ENCODE data around the gene LARP4B.

Gene LARP4B

DNA sequence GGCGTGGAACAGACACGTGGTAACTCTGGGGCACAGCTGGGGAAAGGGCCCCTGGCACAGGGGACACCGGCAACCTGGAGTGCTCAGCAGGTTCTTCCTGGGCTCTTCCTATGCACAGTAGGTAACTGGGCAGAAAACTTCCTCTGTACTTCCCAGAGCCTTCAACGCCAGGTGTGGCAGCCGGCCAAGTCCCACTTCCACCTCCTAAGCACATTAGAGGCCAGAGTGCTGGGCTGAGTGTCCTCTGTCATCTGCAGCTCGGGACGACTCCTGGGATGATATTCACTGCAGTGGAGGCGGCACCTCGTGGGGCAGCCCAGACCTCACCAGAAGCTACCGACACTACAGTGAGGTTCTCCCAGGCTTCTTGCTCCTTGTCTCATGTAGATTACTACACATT, 114.5 kb downstream of the LARP4B start:
- Histone ChIP-seq H2BK12ac (ENCODE audit: low read length in 2 of 2) (no peak overlapping the region), H2AK5ac (ENCODE audit: low read length, severe bottlenecking) (no peak overlapping the region), H2BK120ac (ENCODE audit: low read depth, low read length) (no peak overlapping the region), H3K79me1 (replicated peaks; ENCODE audit: low read length, poor library complexity, severe bottlenecking) (peaks cover 46% of the 10 kb centered on the region), H3K4me3 (ENCODE audit: insufficient read depth in 1 of 2, low read depth in 1 of 2, low read length in 2 of 2) (no peak overlapping the region), H4K91ac (ENCODE audit: low read length) (no peak overlapping the region), H3K18ac (ENCODE audit: low read depth in 1 of 2, low read length in 2 of 2) (no peak overlapping the region), H3K27ac (ENCODE audit: low read length, poor library complexity, severe bottlenecking) (no peak overlapping the region), H3K4me1 (ENCODE audit: control insufficient read depth, insufficient read depth, low read depth, low read length) (peaks cover 11% of the 10 kb centered on the region), H4K8ac (ENCODE audit: low read length) (no peak overlapping the region), H3K27me3 (ENCODE audit: control insufficient read depth in 1 of 2, insufficient read depth in 1 of 2, low read length in 2 of 2) (no peaks in the 10 kb centered on the region), H3K9me3 (ENCODE audit: control insufficient read depth, low read length) (no peaks in the 10 kb centered on the region), H2BK5ac (ENCODE audit: low read depth, low read length, poor library complexity, severe bottlenecking) (no peak overlapping the region), H3K9ac (ENCODE audit: low read length) (no peak overlapping the region), H3K36me3 (ENCODE audit: control insufficient read depth in 1 of 2, insufficient read depth in 2 of 2, low read depth in 1 of 2, low read length in 2 of 2) (peaks cover 74 to 95% of the 10 kb centered on the region in 2 experiments), H2AFZ (ENCODE audit: low read depth, low read length) (no peak overlapping the region), H3K4me2 (ENCODE audit: low read length, poor library complexity, severe bottlenecking) (no peak overlapping the region), H2BK15ac (ENCODE audit: low read depth, poor library complexity, severe bottlenecking) (no peak overlapping the region), H3K4ac (ENCODE audit: low read depth in 1 of 2, low read length in 2 of 2) (no peak overlapping the region), H3K14ac (ENCODE audit: low read length in 2 of 2) (no peak overlapping the region), H3K23ac (ENCODE audit: low read length in 2 of 2) (no peak overlapping the region)
- no peak for DNase-seq
- WGBS: 98% methylated on average over 9 of the region's 10 CpGs

DNA sequence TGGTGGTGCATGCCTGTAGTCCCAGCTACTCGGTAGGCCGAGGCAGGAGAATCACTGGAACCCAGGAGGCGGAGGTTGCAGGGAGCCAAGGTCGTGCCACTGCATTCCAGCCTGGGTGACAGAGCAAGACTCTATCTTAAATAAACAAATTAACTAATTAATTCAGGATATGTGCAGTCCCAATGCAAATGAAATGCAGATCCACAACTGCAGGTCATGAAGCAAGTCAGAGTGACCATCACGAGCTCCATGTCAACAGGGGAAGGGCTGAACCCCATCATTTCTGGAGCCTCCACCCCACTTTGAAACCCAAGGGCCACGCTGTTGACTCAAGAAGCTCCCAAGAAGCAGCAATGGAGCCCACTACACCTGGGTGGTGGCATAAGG, 115.4 kb downstream of the LARP4B start:
- Histone ChIP-seq H3K9ac (ENCODE audit: low read length) (no peak overlapping the region), H4K91ac (ENCODE audit: low read length) (no peak overlapping the region), H3K27me3 (ENCODE audit: control insufficient read depth in 1 of 2, insufficient read depth in 1 of 2, low read length in 2 of 2) (no peaks in the 10 kb centered on the region), H3K4me1 (ENCODE audit: control insufficient read depth, insufficient read depth, low read depth, low read length) (peaks cover 10% of the 10 kb centered on the region), H3K4me3 (ENCODE audit: insufficient read depth in 1 of 2, low read depth in 1 of 2, low read length in 2 of 2) (no peak overlapping the region), H2BK12ac (ENCODE audit: low read length in 2 of 2) (no peak overlapping the region), H3K79me1 (replicated peaks; ENCODE audit: low read length, poor library complexity, severe bottlenecking) (peaks cover 39% of the 10 kb centered on the region), H2AFZ (ENCODE audit: low read depth, low read length) (no peak overlapping the region), H3K9me3 (ENCODE audit: control insufficient read depth, low read length) (no peaks in the 10 kb centered on the region), H2BK5ac (ENCODE audit: low read depth, low read length, poor library complexity, severe bottlenecking) (no peak overlapping the region), H3K27ac (ENCODE audit: low read length, poor library complexity, severe bottlenecking) (no peak overlapping the region), H3K18ac (ENCODE audit: low read depth in 1 of 2, low read length in 2 of 2) (no peak overlapping the region), H2AK5ac (ENCODE audit: low read length, severe bottlenecking) (no peak overlapping the region), H4K8ac (ENCODE audit: low read length) (no peak overlapping the region), H3K4ac (ENCODE audit: low read depth in 1 of 2, low read length in 2 of 2) (no peak overlapping the region), H3K4me2 (ENCODE audit: low read length, poor library complexity, severe bottlenecking) (no peak overlapping the region), H2BK120ac (ENCODE audit: low read depth, low read length) (no peak overlapping the region), H3K36me3 (ENCODE audit: control insufficient read depth in 1 of 2, insufficient read depth in 2 of 2, low read depth in 1 of 2, low read length in 2 of 2) (peaks cover 70 to 97% of the 10 kb centered on the region in 2 experiments), H3K23ac (ENCODE audit: low read length in 2 of 2) (no peak overlapping the region), H3K14ac (ENCODE audit: low read length in 2 of 2) (no peak overlapping the region), H2BK15ac (ENCODE audit: low read depth, poor library complexity, severe bottlenecking) (no peak overlapping the region)
- WGBS: 92% methylated on average over 5 of the region's 6 CpGs
- DNase-seq: no peak

DNA sequence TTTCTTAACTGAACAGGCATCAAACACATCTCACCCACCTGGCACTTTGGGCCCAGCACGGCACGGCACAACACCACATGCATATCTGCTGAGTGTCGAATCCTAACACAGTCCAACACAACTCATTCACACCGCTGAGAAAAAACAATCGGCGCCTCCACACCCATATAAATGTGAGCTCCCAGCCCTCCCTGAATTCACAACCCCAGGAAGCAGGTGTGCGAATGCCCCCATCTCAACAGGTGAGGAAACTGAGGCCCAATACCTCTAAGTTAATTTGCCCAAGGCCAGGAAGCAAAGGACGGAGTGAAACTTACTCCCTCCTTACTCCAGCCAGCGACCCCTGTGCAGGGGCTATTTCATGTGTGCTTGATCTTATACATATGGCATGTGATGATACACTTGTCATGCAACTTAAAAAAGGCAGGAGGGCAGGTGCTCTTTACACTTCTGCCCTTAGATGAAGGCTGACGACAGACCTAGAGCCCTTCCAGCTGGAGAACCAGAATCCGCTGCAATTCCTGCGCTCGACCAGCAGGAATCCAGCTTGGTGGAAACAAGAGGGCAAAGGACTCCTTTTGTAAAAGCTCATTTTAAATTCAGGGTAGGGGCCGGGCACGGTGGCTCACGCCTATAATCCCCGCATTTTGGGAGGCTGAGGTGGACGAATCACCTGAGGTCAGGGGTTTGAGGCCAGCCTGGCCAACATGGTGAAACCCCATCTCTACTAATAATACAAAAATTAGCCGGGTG, 116.0 kb downstream of the LARP4B start:
- H2AFZ ChIP-seq (ENCODE audit: low read depth, low read length): no peak overlapping the region
- no peaks in the 10 kb centered on the region for H3K27me3 ChIP-seq (ENCODE audit: control insufficient read depth in 1 of 2, insufficient read depth in 1 of 2, low read length in 2 of 2)
- peaks cover 38% of the 10 kb centered on the region for H3K79me1 ChIP-seq (replicated peaks; ENCODE audit: low read length, poor library complexity, severe bottlenecking)
- H3K23ac ChIP-seq (ENCODE audit: low read length in 2 of 2): peak overlapping the region in 1 of 2 experiments; percentile 23
- H2AK5ac ChIP-seq (ENCODE audit: low read length, severe bottlenecking): no peak overlapping the region
- H3K4ac ChIP-seq (ENCODE audit: low read depth in 1 of 2, low read length in 2 of 2): no peak overlapping the region
- no peak for DNase-seq
- no peak overlapping the region for H2BK15ac ChIP-seq (ENCODE audit: low read depth, poor library complexity, severe bottlenecking)
- no peak overlapping the region for H4K91ac ChIP-seq (ENCODE audit: low read length)
- H3K36me3 ChIP-seq (ENCODE audit: control insufficient read depth in 1 of 2, insufficient read depth in 2 of 2, low read depth in 1 of 2, low read length in 2 of 2): peaks cover 71 to 97% of the 10 kb centered on the region in 2 experiments
- H3K9me3 ChIP-seq (ENCODE audit: control insufficient read depth, low read length): no peaks in the 10 kb centered on the region
- H3K4me3 ChIP-seq (ENCODE audit: insufficient read depth in 1 of 2, low read depth in 1 of 2, low read length in 2 of 2): no peak overlapping the region
- no peak overlapping the region for H3K27ac ChIP-seq (ENCODE audit: low read length, poor library complexity, severe bottlenecking)
- no peak overlapping the region for H3K9ac ChIP-seq (ENCODE audit: low read length)
- WGBS: 94% methylated on average over 18 of the region's 19 CpGs
- no peak overlapping the region for H2BK5ac ChIP-seq (ENCODE audit: low read depth, low read length, poor library complexity, severe bottlenecking)
- no peak overlapping the region for H3K18ac ChIP-seq (ENCODE audit: low read depth in 1 of 2, low read length in 2 of 2)
- no peak overlapping the region for H3K14ac ChIP-seq (ENCODE audit: low read length in 2 of 2)
- H4K8ac ChIP-seq (ENCODE audit: low read length): no peak overlapping the region
- H3K4me1 ChIP-seq (ENCODE audit: control insufficient read depth, insufficient read depth, low read depth, low read length): peaks cover 10% of the 10 kb centered on the region
- H2BK12ac ChIP-seq (ENCODE audit: low read length in 2 of 2): no peak overlapping the region
- no peak overlapping the region for H3K4me2 ChIP-seq (ENCODE audit: low read length, poor library complexity, severe bottlenecking)
- H2BK120ac ChIP-seq (ENCODE audit: low read depth, low read length): no peak overlapping the region

DNA sequence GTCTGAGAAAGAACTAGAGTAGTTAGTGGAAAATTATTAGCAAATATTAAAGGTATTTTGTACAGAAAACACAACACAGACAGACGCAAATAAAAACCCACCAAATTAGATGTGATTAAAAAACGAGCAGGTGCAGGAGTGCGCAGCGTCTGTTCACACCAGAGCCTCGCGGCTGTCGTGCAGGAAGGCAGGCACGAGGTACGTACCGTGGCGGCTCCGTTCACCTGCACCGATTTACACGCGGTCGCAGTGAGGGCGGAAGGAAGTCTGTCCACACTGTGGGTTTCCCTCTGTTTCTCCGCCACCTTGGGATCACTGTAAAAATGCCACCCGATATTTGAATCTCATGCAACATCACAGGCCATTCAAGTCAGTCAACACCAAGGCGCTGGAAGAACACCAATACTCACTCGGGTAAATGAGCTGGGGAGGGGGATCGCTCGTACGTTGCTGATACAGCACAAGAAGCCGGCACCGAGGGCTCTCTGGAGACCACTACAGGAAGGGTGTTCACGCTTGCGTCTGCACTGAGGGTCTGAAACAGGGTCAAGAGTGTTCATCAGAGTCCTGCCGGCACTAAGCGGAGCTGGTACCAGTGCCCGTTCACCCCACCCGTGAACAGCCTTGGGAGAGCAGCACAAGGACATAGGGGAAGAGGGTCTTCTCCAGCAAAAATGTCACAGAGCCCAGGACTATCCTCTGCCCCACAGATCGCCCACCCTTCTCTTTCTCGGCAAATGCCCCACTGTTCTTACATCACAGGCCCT, 116.8 kb downstream of the LARP4B start:
- Histone ChIP-seq H3K79me1 (replicated peaks; ENCODE audit: low read length, poor library complexity, severe bottlenecking) (peaks cover 44% of the 10 kb centered on the region), H3K14ac (ENCODE audit: low read length in 2 of 2) (no peak overlapping the region), H3K4ac (ENCODE audit: low read depth in 1 of 2, low read length in 2 of 2) (no peak overlapping the region), H3K9ac (ENCODE audit: low read length) (no peak overlapping the region), H3K27ac (ENCODE audit: low read length, poor library complexity, severe bottlenecking) (no peak overlapping the region), H4K91ac (ENCODE audit: low read length) (no peak overlapping the region), H2BK12ac (ENCODE audit: low read length in 2 of 2) (no peak overlapping the region), H3K4me3 (ENCODE audit: insufficient read depth in 1 of 2, low read depth in 1 of 2, low read length in 2 of 2) (no peak overlapping the region), H2AFZ (ENCODE audit: low read depth, low read length) (no peak overlapping the region), H3K18ac (ENCODE audit: low read depth in 1 of 2, low read length in 2 of 2) (no peak overlapping the region), H3K36me3 (ENCODE audit: control insufficient read depth in 1 of 2, insufficient read depth in 2 of 2, low read depth in 1 of 2, low read length in 2 of 2) (peaks cover 69 to 97% of the 10 kb centered on the region in 2 experiments), H3K4me2 (ENCODE audit: low read length, poor library complexity, severe bottlenecking) (no peak overlapping the region), H2BK120ac (ENCODE audit: low read depth, low read length) (no peak overlapping the region), H3K23ac (ENCODE audit: low read length in 2 of 2) (no peak overlapping the region), H3K4me1 (ENCODE audit: control insufficient read depth, insufficient read depth, low read depth, low read length) (peaks cover 7% of the 10 kb centered on the region), H2BK15ac (ENCODE audit: low read depth, poor library complexity, severe bottlenecking) (no peak overlapping the region), H3K27me3 (ENCODE audit: control insufficient read depth in 1 of 2, insufficient read depth in 1 of 2, low read length in 2 of 2) (no peaks in the 10 kb centered on the region), H3K9me3 (ENCODE audit: control insufficient read depth, low read length) (no peaks in the 10 kb centered on the region), H2BK5ac (ENCODE audit: low read depth, low read length, poor library complexity, severe bottlenecking) (no peak overlapping the region), H4K8ac (ENCODE audit: low read length) (no peak overlapping the region), H2AK5ac (ENCODE audit: low read length, severe bottlenecking) (no peak overlapping the region)
- DNase-seq: no peak
- WGBS: 98% methylated on average over 34 of the region's 34 CpGs

Data from mesenchymal stem cell (in vitro differentiated cells and primary cell).